Keratinocyte (primary cell): ENCODE measurements around the gene TSSC4. TPM values are rescaled to one million over a fixed set of nuclear protein-coding genes. Genes with fewer than 3 reads are reported as not detected.
A peak's percentile ranks its signal among the peaks of the same experiment; 100 is the strongest.

Experiments used
- DNase-seq: peaks from one replicate; pipeline ENCODE4 v3.0.0-alpha.2; 2011; ENCODE audit warnings: low read depth, missing footprints, low spot score
- FAIRE-seq: peaks from 2 replicates; lab custom pipeline; 2011; peaks lifted over from hg19 to GRCh38; lab: Jason Lieb, UNC
- H2AFZ ChIP-seq: 2 replicates; pipeline ENCODE4 v1.6.0; 2012; ENCODE audit warnings: low read length, control low read depth, inconsistent platforms; ENCODE audit not compliant: control insufficient read depth
- H3K27ac ChIP-seq: 2 replicates; pipeline ENCODE4 v1.5.1; 2011; ENCODE audit warnings: low read length; ENCODE audit not compliant: control insufficient read depth, insufficient read depth
- H3K27me3 ChIP-seq: 3 replicates; pipeline ENCODE4 v1.6.0; 2011; ENCODE audit warnings: low read length; ENCODE audit not compliant: control insufficient read depth, insufficient read depth; ENCODE audit errors: extremely low read depth
- H3K36me3 ChIP-seq, 2 experiments: 2 replicates in 1 of 2; 3 replicates in 1 of 2; pipeline ENCODE4 v1.5.1; 2011; ENCODE audit warnings: low read length in 2 of 2, mild to moderate bottlenecking in 1 of 2; ENCODE audit not compliant: control insufficient read depth in 2 of 2, insufficient read depth in 2 of 2; ENCODE audit errors: extremely low read depth in 1 of 2
- H3K4me1 ChIP-seq: 3 replicates; pipeline ENCODE4 v1.5.1; 2011; ENCODE audit warnings: low read length; ENCODE audit not compliant: control insufficient read depth, insufficient read depth; ENCODE audit errors: extremely low read depth
- H3K4me2 ChIP-seq: 3 replicates; pipeline ENCODE4 v1.6.0; 2011; ENCODE audit warnings: low read depth, low read length; ENCODE audit not compliant: control insufficient read depth, insufficient read depth; ENCODE audit errors: extremely low read depth
- H3K4me3 ChIP-seq, 3 experiments: fragments of 200-600 bp in 1 of 3; sonication (generic) in 1 of 3; 2 replicates in 2 of 3; 3 replicates in 1 of 3; pipeline ENCODE4 v1.5.1; 2011 to 2016; ENCODE audit warnings: low read length in 3 of 3, mild to moderate bottlenecking in 3 of 3, control low read depth in 2 of 3, inconsistent platforms in 1 of 3, low read depth in 1 of 3, mixed read lengths in 1 of 3, mixed run types in 1 of 3, moderate library complexity in 1 of 3; ENCODE audit not compliant: control insufficient read depth in 2 of 3, insufficient read depth in 2 of 3; ENCODE audit errors: extremely low read depth in 1 of 3
- H3K79me2 ChIP-seq: 2 replicates; pipeline ENCODE4 v1.6.0; 2012; ENCODE audit warnings: low read length; ENCODE audit not compliant: control insufficient read depth, insufficient read depth
- H3K9ac ChIP-seq: 3 replicates; pipeline ENCODE4 v1.6.0; 2011; ENCODE audit warnings: low read length; ENCODE audit not compliant: control insufficient read depth, insufficient read depth; ENCODE audit errors: extremely low read depth
- H3K9me1 ChIP-seq: 3 replicates; pipeline ENCODE4 v1.6.0; 2011; ENCODE audit warnings: low read length; ENCODE audit not compliant: control insufficient read depth, insufficient read depth; ENCODE audit errors: extremely low read depth
- H3K9me3 ChIP-seq: 2 replicates; pipeline ENCODE4 v1.5.1; 2012; ENCODE audit warnings: low read depth, low read length; ENCODE audit not compliant: control insufficient read depth
- H4K20me1 ChIP-seq: 3 replicates; pipeline ENCODE4 v1.6.0; 2011; ENCODE audit warnings: low read length; ENCODE audit not compliant: control insufficient read depth, insufficient read depth; ENCODE audit errors: extremely low read depth
- CTCF ChIP-seq, 3 experiments: IDR thresholded peaks in 1 of 3; conservative IDR thresholded peaks in 1 of 3; optimal IDR thresholded peaks in 1 of 3; 2 replicates in 2 of 3; 3 replicates in 1 of 3; pipeline versions ENCODE3 to v1.5.1; 2011; ENCODE audit warnings: low read length in 3 of 3, mild to moderate bottlenecking in 3 of 3, moderate library complexity in 2 of 3, control low read depth in 1 of 3, inconsistent platforms in 1 of 3; ENCODE audit not compliant: insufficient read depth in 2 of 3; ENCODE audit errors: extremely low read depth in 1 of 3
- EZH2 ChIP-seq: IDR thresholded peaks from one replicate; pipeline ENCODE4 v1.6.1; 2012; ENCODE audit warnings: inconsistent platforms, mild to moderate bottlenecking, low read length, moderate library complexity
- dilution Hi-C: fragments of 300-500 bp; cut with MboI; formaldehyde crosslinking; loops from one replicate; pipeline ENCODE4 v1.7.0; 2020; ENCODE audit warnings: low sequenced_read_pairs; ENCODE audit not compliant: extremely low pct_ligation_motif_present
- polyA plus RNA-seq, 5 experiments: library from polyadenylated mRNA; depleted of rRNA in 3 of 5; stranded (reverse) in 3 of 5; stranded (forward) in 1 of 5; unstranded in 1 of 5; fragments of >200 nt; gene quantifications; 1 replicate in 1 of 5; 2 replicates in 3 of 5; 3 replicates in 1 of 5; pipeline versions ENCODE4 v1.2.1 to v1.2.3, GENCODE V29; 2011 to 2012; ENCODE audit warnings: missing spikeins in 2 of 5, low read depth in 1 of 5, low replicate concordance in 1 of 5

The TSSC4 gene
- polyA plus RNA-seq, 1 donor (not counting 4 experiments of a cell fraction or from before 2014, with no cell fraction given): 15.9 TPM

DNA sequence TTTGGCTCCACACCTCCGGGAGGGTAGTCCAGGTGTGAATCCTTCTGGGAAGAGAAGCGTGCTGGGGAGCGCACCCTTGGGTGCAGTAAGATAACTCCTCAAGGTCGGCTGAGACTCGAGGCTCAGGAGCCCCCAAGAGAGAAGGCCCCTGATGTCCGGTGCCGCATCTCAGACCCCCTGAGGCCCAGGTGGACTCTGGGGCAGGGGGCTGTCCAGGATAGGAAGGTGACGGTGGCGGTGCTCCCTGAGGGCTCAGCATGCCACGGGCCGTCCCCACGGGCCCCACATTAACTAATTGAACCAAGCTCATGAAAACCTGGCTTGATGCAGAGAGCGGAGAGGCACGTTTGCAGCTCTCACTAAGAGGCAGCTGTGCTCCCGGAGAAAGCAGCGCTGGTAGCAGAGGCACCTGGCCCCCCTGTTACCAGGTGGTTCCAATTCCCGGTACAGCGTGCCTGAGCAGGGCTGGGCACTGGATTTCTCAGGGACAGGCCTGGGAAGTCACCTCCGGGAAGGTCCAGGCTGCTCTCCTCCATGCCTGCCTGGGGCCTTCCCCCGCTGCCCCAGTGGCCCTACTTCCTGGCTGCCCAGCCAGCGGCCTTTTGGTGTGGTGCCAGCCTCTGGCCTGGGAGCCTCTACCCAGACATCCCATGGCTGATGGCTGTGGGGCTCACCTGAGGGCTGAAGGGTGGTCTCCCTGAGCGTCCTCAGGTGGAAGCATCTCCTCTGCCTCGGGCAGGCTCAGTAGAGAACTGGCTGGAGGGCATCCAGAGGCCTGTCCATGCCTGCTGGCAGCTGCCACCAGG is 45.4 kb downstream of the TSSC4 start:
- dilution Hi-C loops: no loop called here
- Histone ChIP-seq H3K4me2 (no peak overlapping the region), H3K36me3 (no peaks in the 10 kb centered on the region)

GRCh38 chr11:2446590-2447252 is 46.2 kb downstream of the TSSC4 start:
- TF ChIP-seq EZH2: no peak
- TF ChIP-seq CTCF (optimal IDR thresholded peaks at IDR 0.05 in 1 of 3, IDR thresholded peaks at IDR 0.05 in 1 of 3, conservative IDR thresholded peaks at IDR 0.05 in 1 of 3; ENCODE audit: extremely low read depth in 1 of 3, insufficient read depth in 2 of 3, low read length in 3 of 3): no peak
- H4K20me1 ChIP-seq: no peaks in the 10 kb centered on the region
- peaks cover 43% of the 10 kb centered on the region for H3K27me3 ChIP-seq
- H3K9me1 ChIP-seq: no peaks in the 10 kb centered on the region
- H3K27ac ChIP-seq: no peak overlapping the region
- no peak overlapping the region for H2AFZ ChIP-seq
- no peak for DNase-seq
- H3K4me1 ChIP-seq: no peaks in the 10 kb centered on the region
- no peak overlapping the region for H3K9ac ChIP-seq
- H3K9me3 ChIP-seq: no peaks in the 10 kb centered on the region
- dilution Hi-C loops: no loop called here
- H3K79me2 ChIP-seq: no peaks in the 10 kb centered on the region
- H3K4me2 ChIP-seq: no peak overlapping the region
- FAIRE-seq: no peak
- no peaks in the 10 kb centered on the region for H3K36me3 ChIP-seq
- no peak overlapping the region for H3K4me3 ChIP-seq

More for the DNA sequence above, 45.4 kb downstream of the TSSC4 start:
- Histone ChIP-seq H3K4me1 (no peaks in the 10 kb centered on the region), H3K4me3 (no peak overlapping the region), H3K9me1 (no peaks in the 10 kb centered on the region), H3K9ac (no peak overlapping the region), H3K27ac (no peak overlapping the region), H3K9me3 (no peaks in the 10 kb centered on the region), H3K79me2 (no peaks in the 10 kb centered on the region), H4K20me1 (no peaks in the 10 kb centered on the region), H3K27me3 (peaks cover 42% of the 10 kb centered on the region), H2AFZ (no peak overlapping the region)
- TF ChIP-seq EZH2 (peak; percentile 61), CTCF (optimal IDR thresholded peaks at IDR 0.05 in 1 of 3, IDR thresholded peaks at IDR 0.05 in 1 of 3, conservative IDR thresholded peaks at IDR 0.05 in 1 of 3; ENCODE audit: extremely low read depth in 1 of 3, insufficient read depth in 2 of 3, low read length in 3 of 3) (no peak)
- no peak for DNase-seq
- FAIRE-seq: no peak
